Prostate gland (tissue), 2 donors: Measurements from ENCODE around the gene FIGN.

Experiments used
- CTCF ChIP-seq, 4 experiments: fragments of 200-600 bp in 2 of 4; fragments of 450-650 bp in 2 of 4; sonication (generic) in 2 of 4; IDR thresholded peaks; 1 replicate in 3 of 4; 2 replicates in 1 of 4; pipeline ENCODE4 v1.5.1; 2016 to 2019; ENCODE audit warnings: antibody characterized with exemption in 4 of 4, mild to moderate bottlenecking in 2 of 4, moderate library complexity in 2 of 4
- POLR2A ChIP-seq: fragments of 450-650 bp; IDR thresholded peaks from one replicate; pipeline ENCODE4 v1.6.1; 2016; ENCODE audit warnings: antibody characterized with exemption, mild to moderate bottlenecking

- TF ChIP-seq CTCF (IDR thresholded peaks at IDR 0.05): no peak
- no peak for TF ChIP-seq POLR2A
These were observed 68.5 kb downstream of the FIGN start for GRCh38 chr2:163667064-163667887.
